ENCODE measurements around the gene SLCO4A1. TPM values are rescaled to one million over a fixed set of nuclear protein-coding genes. Genes with fewer than 3 reads are reported as not detected.

Gene SLCO4A1
- total and polyA plus RNA-seq, 7 donors = 3.6 to 26.3 (median 5.7) TPM

DNA sequence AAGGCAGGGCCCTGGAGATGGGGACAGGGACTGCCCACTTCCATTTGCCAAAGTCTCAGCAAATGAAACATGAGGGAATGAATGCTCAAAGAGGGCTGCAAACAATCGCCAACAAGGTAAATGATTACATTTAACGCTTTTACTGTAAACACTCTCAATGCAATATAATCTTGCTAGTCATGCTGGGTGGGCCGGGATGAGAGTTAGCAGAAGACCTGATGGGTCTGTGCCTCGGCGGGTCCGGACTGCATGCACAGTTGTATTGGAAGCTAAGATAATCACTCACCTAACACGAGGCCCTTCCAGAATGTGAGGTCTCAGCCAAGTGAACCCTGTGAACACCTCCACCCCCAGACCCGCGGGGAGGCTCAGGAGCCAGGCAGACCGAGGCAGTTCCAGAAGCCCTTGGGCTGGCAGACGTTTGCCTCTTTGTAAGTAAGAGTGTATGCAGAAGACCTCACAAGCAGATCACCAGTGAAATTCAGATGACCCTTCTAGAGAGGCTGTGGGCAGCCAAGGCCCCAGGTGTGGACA lies 4.7 kb upstream of the SLCO4A1 start:
- 62 to 79% methylated on average over 11 of the region's 11 CpGs for WGBS, 2 donors
- H3K36me3 ChIP-seq = no peaks in the 10 kb centered on the region
- intact Hi-C loops (cut with DNase I) = no loop called here
- no peak overlapping the region for H3K27ac ChIP-seq
- TF ChIP-seq POLR2A (IDR thresholded peaks at IDR 0.05) (no peak), POLR2AphosphoS5 (IDR thresholded peaks at IDR 0.05) (no peak), EP300 (IDR thresholded peaks at IDR 0.05) (no peak)
- TF ChIP-seq, protein P1, sequence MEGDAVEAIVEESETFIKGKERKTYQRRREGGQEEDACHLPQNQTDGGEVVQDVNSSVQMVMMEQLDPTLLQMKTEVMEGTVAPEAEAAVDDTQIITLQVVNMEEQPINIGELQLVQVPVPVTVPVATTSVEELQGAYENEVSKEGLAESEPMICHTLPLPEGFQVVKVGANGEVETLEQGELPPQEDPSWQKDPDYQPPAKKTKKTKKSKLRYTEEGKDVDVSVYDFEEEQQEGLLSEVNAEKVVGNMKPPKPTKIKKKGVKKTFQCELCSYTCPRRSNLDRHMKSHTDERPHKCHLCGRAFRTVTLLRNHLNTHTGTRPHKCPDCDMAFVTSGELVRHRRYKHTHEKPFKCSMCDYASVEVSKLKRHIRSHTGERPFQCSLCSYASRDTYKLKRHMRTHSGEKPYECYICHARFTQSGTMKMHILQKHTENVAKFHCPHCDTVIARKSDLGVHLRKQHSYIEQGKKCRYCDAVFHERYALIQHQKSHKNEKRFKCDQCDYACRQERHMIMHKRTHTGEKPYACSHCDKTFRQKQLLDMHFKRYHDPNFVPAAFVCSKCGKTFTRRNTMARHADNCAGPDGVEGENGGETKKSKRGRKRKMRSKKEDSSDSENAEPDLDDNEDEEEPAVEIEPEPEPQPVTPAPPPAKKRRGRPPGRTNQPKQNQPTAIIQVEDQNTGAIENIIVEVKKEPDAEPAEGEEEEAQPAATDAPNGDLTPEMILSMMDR (IDR thresholded peaks at IDR 0.05) = no peak
- peaks cover 0 to 13% (median 12%) of the 10 kb centered on the region in 4 donors for H3K4me1 ChIP-seq
- H3K4me3 ChIP-seq = no peak overlapping the region
- H3K27me3 ChIP-seq = peaks cover 4 to 41% (median 4%) of the 10 kb centered on the region in 3 donors
- DNase-seq = no peak
- no peaks in the 10 kb centered on the region for H3K9me3 ChIP-seq

DNA sequence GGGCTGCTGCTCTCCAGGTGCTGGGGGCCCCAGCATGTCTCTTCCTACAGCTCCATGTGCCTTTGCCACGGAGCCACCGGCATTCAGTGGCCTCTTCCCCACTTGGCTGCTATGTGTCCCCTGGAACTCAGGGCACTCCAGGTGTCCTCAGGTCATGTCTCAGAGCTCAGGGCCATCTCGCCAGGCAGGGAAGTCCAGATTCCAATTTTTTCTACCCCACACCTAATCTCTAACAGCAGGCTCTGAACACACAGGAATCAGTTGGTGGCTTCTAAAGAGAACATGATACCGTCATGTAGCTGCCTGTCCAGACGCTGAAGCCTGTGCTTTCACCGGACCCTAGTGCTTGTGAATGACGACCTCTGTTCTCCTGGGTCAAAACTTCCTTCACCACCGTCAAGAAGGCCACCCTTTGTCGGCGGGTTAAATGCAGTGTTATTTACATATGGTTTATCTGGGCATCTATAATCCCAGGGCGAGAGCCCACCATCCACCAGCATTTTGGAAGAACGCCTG lies 4.2 kb upstream of the SLCO4A1 start:
- TF ChIP-seq POLR2AphosphoS5 (IDR thresholded peaks at IDR 0.05) (no peak), POLR2A (IDR thresholded peaks at IDR 0.05) (no peak)
- TF ChIP-seq, protein P1 (IDR thresholded peaks at IDR 0.05) = no peak
- WGBS, 2 donors = 84 to 86% methylated on average over 12 of the region's 12 CpGs
- no peaks in the 10 kb centered on the region for H3K9me3 ChIP-seq
- H3K4me3 ChIP-seq = no peak overlapping the region
- H3K4me1 ChIP-seq = peaks cover 0 to 19% (median 17%) of the 10 kb centered on the region in 4 donors
- intact Hi-C loops (cut with DNase I) = no loop called here
- no peak overlapping the region for H3K27ac ChIP-seq
- H3K36me3 ChIP-seq = no peaks in the 10 kb centered on the region
- no peak for DNase-seq
- H3K27me3 ChIP-seq = peaks cover 9 to 41% (median 9%) of the 10 kb centered on the region in 3 donors

DNA sequence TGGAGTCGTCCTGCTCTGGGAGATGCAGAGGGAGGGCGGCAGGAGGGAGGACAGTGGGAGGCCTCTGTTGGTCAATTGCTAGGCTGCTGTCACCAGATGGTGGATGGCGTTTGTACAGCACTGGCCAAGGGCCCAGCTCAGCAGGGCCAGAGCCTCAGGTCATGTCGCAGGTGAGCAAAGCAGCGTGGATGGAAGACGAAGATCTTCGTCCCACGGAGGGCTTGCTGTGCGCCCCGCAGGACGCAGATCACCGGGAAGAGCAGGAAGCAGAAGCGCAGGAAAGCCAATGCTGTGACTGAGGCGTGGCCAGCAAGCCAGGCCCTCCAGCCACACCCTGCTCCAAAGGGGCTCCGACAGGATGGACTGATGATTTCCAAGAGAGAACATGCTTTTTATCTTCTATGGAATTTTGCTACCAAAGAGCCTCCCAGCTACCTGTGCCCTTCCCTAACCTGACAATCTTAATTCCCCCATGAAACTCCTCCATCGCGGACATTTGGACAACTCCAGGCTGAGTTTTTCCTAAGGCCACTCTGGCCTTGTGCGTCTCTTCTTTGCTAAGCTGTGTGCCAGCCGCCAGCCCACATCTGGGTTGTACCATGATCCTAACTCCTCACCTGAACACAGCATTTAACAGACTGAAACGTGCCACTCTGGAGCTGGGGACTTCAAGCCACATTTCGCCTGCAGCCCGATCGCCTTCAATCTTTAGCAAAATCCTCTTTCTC lies 3.5 kb upstream of the SLCO4A1 start:
- H3K4me3 ChIP-seq = no peak overlapping the region
- H3K9me3 ChIP-seq = no peaks in the 10 kb centered on the region
- no peaks in the 10 kb centered on the region for H3K36me3 ChIP-seq
- TF ChIP-seq, protein P1 (IDR thresholded peaks at IDR 0.05) = peak in 1 of 4 experiments; percentile 5
- no peak for TF ChIP-seq POLR2AphosphoS5 (IDR thresholded peaks at IDR 0.05)
- no peak overlapping the region for H3K27ac ChIP-seq
- H3K4me1 ChIP-seq = peaks cover 0 to 25% (median 23%) of the 10 kb centered on the region in 4 donors
- DNase-seq = no peak
- H3K27me3 ChIP-seq = peaks cover 16 to 43% (median 17%) of the 10 kb centered on the region in 3 donors
- intact Hi-C loops (cut with DNase I) = no loop called here
- WGBS, 2 donors = 50 to 86% methylated on average over 23 of the region's 23 CpGs

DNA sequence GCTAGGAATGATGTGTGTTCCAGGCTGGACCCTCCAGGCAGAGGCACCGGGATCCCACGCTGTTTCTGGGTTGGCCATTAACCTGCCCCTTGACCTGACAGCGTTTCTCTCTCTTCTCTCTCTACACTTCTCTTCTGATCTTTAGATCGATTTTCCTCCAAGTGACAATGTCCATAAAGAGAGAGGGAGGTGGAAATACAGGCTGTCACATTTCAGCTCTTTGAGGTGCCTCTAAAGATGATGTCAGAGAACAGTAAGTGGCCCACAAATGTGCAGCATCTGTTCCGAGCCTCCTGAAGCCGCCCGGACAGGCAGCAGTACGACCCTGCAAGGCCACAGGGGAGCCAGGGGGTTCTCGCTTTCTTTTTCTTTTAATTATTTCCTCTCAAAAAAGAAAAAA lies 2.5 kb upstream of the SLCO4A1 start:
- intact Hi-C loops (cut with DNase I) = no loop called here
- no peak overlapping the region for H3K4me3 ChIP-seq
- peaks cover 0 to 26% (median 25%) of the 10 kb centered on the region in 4 donors for H3K4me1 ChIP-seq
- H3K27ac ChIP-seq = no peak overlapping the region
- no peaks in the 10 kb centered on the region for H3K9me3 ChIP-seq
- no peak for DNase-seq
- H3K36me3 ChIP-seq = no peaks in the 10 kb centered on the region
- TF ChIP-seq POLR2AphosphoS5 (IDR thresholded peaks at IDR 0.05) = no peak
- TF ChIP-seq POLR2A (IDR thresholded peaks at IDR 0.05) = no peak
- H3K27me3 ChIP-seq = peaks cover 18 to 53% (median 26%) of the 10 kb centered on the region in 3 donors
- 91 to 95% methylated on average over 9 of the region's 9 CpGs for WGBS, 2 donors

DNA sequence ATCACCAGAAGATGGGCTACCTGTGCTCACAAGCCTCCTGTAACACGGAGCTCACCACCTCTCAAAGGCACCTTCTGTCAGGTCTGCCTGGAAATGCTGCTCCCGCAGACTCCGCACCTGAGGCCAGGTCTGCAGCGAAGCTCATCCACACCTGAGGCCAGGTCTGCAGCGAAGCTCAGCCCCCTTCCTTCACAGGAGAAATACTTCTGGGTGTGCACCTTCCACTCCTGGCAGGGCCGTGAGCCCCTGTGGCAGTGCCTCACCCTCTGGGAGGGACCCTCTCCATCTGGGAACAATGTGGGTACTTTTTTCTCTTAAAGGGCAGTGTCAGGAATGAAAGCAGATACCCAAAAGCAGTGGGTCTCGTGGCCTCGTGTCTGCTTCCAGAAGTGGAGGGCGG lies 1.4 kb upstream of the SLCO4A1 start:
- H3K4me1 ChIP-seq = peaks cover 0 to 26% (median 25%) of the 10 kb centered on the region in 4 donors

More for the DNA sequence above, 1.4 kb upstream of the SLCO4A1 start:
- no peak overlapping the region for H3K27ac ChIP-seq
- TF ChIP-seq, protein P1 (IDR thresholded peaks at IDR 0.05) = no peak
- TF ChIP-seq POLR2AphosphoS5 (IDR thresholded peaks at IDR 0.05) = no peak
- no peak for TF ChIP-seq POLR2A (IDR thresholded peaks at IDR 0.05)
- TF ChIP-seq EP300 (IDR thresholded peaks at IDR 0.05) = no peak
- 92 to 95% methylated on average over 9 of the region's 9 CpGs for WGBS, 2 donors
- no peak overlapping the region for H3K4me3 ChIP-seq
- H3K27me3 ChIP-seq = peaks cover 18 to 63% (median 37%) of the 10 kb centered on the region in 3 donors
- intact Hi-C loops (cut with DNase I) = no loop called here
- H3K36me3 ChIP-seq = no peaks in the 10 kb centered on the region
- no peaks in the 10 kb centered on the region for H3K9me3 ChIP-seq
- DNase-seq = no peak

Measured in sigmoid colon (tissue), 7 donors.